GM12878 (cell line): ENCODE results near the gene ZNF232. TPM values are rescaled to one million over a fixed set of nuclear protein-coding genes. Genes with fewer than 3 reads are reported as not detected.

Experiments
- ATAC-seq: fragments of 200-7000 bp; cut with Tn5 transposase; 3 replicates; pipeline ENCODE4 v1.9.1; 2020; ENCODE audit warnings: mild to moderate bottlenecking, moderate library complexity
- BruUV-seq: library from RNA; stranded (reverse); fragments of 400-500 nt; replicated peaks from 2 replicates; lab custom pipeline; 2021; lab: Mats Ljungman, UMichigan
- CTCF ChIA-PET: fragments of 300-600 bp; sonication (Branson Sonifier 250); formaldehyde crosslinking; extraction: SDS; loops from one replicate; lab custom pipeline; 2021; ENCODE audit warnings: inconsistent platforms; lab: Yijun Ruan, JAX
- POLR2A ChIA-PET: fragments of 350-600 bp; formaldehyde crosslinking; extraction: SDS; loops from one replicate; lab custom pipeline; 2021; ENCODE audit warnings: inconsistent platforms; lab: Charles Lee
- RAD21 ChIA-PET: fragments of 300-600 bp; sonication (Branson Sonifier 250); formaldehyde crosslinking; loops from one replicate; lab custom pipeline; 2023; ENCODE audit warnings: antibody characterized with exemption; ENCODE audit not compliant: unreplicated experiment; lab: Charles Lee
- SMC1A ChIA-PET: fragments of 300-600 bp; sonication (Branson Sonifier 250); formaldehyde crosslinking; loops from one replicate; lab custom pipeline; 2023; ENCODE audit not compliant: unreplicated experiment, uncharacterized antibody; lab: Charles Lee
- DNase-seq: peaks from one replicate; pipeline ENCODE4 v3.0.0-alpha.2; 2011; ENCODE audit warnings: low read depth, low spot score
- FAIRE-seq: peaks from 3 replicates; lab custom pipeline; 2011; peaks lifted over from hg19 to GRCh38; lab: Jason Lieb, UNC
- H2AFZ ChIP-seq: 2 replicates; pipeline ENCODE4 v1.6.0; 2011; ENCODE audit warnings: low read depth, low read length, control low read depth; ENCODE audit not compliant: control insufficient read depth
- H3K27ac ChIP-seq: 2 replicates; pipeline ENCODE4 v1.5.1; 2011; ENCODE audit warnings: control low read depth; ENCODE audit not compliant: control insufficient read depth, insufficient read depth
- H3K27me3 ChIP-seq, 2 experiments: replicated peaks in 1 of 2; 2 replicates each; pipeline versions ENCODE4 v1.6.0 to v1.6.1; 2011; ENCODE audit warnings: low read length in 1 of 2; ENCODE audit not compliant: control insufficient read depth in 2 of 2, insufficient read depth in 2 of 2
- H3K36me3 ChIP-seq, 2 experiments: 2 replicates each; pipeline ENCODE4 v1.5.1; 2011; ENCODE audit warnings: low read length in 1 of 2; ENCODE audit not compliant: control insufficient read depth in 2 of 2, insufficient read depth in 2 of 2
- H3K4me1 ChIP-seq: 2 replicates; pipeline ENCODE4 v1.6.1; 2011; ENCODE audit warnings: mild to moderate bottlenecking, low read length, moderate library complexity, mixed read lengths; ENCODE audit not compliant: control insufficient read depth, insufficient read depth
- H3K4me2 ChIP-seq: 2 replicates; pipeline ENCODE4 v1.6.0; 2011; ENCODE audit warnings: control low read depth; ENCODE audit not compliant: control insufficient read depth, insufficient read depth
- H3K4me3 ChIP-seq: fragments of 200-600 bp; sonication (generic); 2 replicates; pipeline ENCODE4 v1.5.1; 2016
- H3K79me2 ChIP-seq: 2 replicates; pipeline ENCODE4 v1.6.0; 2011; ENCODE audit warnings: low read length; ENCODE audit not compliant: control insufficient read depth, insufficient read depth
- H3K9ac ChIP-seq: 2 replicates; pipeline ENCODE4 v1.8.0; 2011; ENCODE audit warnings: low read length, control low read depth, mixed read lengths; ENCODE audit not compliant: control insufficient read depth, insufficient read depth
- H3K9me3 ChIP-seq: replicated peaks from 3 replicates; pipeline ENCODE4 v1.5.1; 2011; ENCODE audit warnings: mild to moderate bottlenecking, low read length; ENCODE audit not compliant: control insufficient read depth, insufficient read depth
- H4K20me1 ChIP-seq: 2 replicates; pipeline ENCODE4 v1.6.0; 2011; ENCODE audit not compliant: control insufficient read depth, insufficient read depth
- ATF3 ChIP-seq: IDR thresholded peaks from 2 replicates; pipeline ENCODE4 v1.6.1; 2011; ENCODE audit warnings: low read depth, mild to moderate bottlenecking, low read length, moderate library complexity, borderline replicate concordance; ENCODE audit errors: extremely low read depth
- BRCA1 ChIP-seq: IDR thresholded peaks from 2 replicates; pipeline ENCODE4 v1.6.1; 2011; ENCODE audit warnings: low read depth, low read length, improper control_type of control experiment
- CBX5 ChIP-seq: sonication (generic); IDR thresholded peaks from 2 replicates; pipeline ENCODE4 v1.6.1; 2016; ENCODE audit warnings: low read depth, moderate library complexity, mild to moderate bottlenecking, inconsistent platforms
- CTCF ChIP-seq, 3 experiments: IDR thresholded peaks in 2 of 3; conservative IDR thresholded peaks in 1 of 3; 2 replicates each; pipeline ENCODE4 v1.5.1; 2011; ENCODE audit warnings: low read depth in 3 of 3, low read length in 3 of 3, mild to moderate bottlenecking in 3 of 3, control low read depth in 2 of 3, moderate library complexity in 2 of 3, inconsistent platforms in 1 of 3, mixed read lengths in 1 of 3; ENCODE audit not compliant: control insufficient read depth in 2 of 3, insufficient read depth in 1 of 3; ENCODE audit errors: extremely low read depth in 1 of 3
- E4F1 ChIP-seq: fragments of 450-650 bp; IDR thresholded peaks from 2 replicates; pipeline ENCODE4 v1.6.1; 2018; ENCODE audit warnings: borderline replicate concordance, mild to moderate bottlenecking; ENCODE audit not compliant: partially characterized antibody
- ESRRA ChIP-seq: IDR thresholded peaks from 2 replicates; pipeline ENCODE4 v1.6.1; 2012; ENCODE audit warnings: mild to moderate bottlenecking, low read length, improper control_type of control experiment
- MAX ChIP-seq: IDR thresholded peaks from 2 replicates; pipeline ENCODE4 v1.6.1; 2012; ENCODE audit warnings: low read depth, low read length, improper control_type of control experiment
- NBN ChIP-seq: fragments of 450-650 bp; IDR thresholded peaks from 2 replicates; pipeline ENCODE4 v1.6.1; 2016
- NFYA ChIP-seq: IDR thresholded peaks from 2 replicates; pipeline ENCODE4 v1.6.1; 2011; ENCODE audit warnings: low read depth, mild to moderate bottlenecking, low read length, improper control_type of control experiment, borderline replicate concordance
- NR2C2 ChIP-seq: IDR thresholded peaks from 2 replicates; pipeline ENCODE4 v1.6.1; 2011; ENCODE audit warnings: borderline replicate concordance, low read depth; ENCODE audit not compliant: control insufficient read depth, insufficient read length
- NR2F1 ChIP-seq: fragments of 450-650 bp; conservative IDR thresholded peaks from 2 replicates; pipeline ENCODE4 v1.6.1; 2017; ENCODE audit warnings: mild to moderate bottlenecking
- POU2F2 ChIP-seq: IDR thresholded peaks from 3 replicates; pipeline ENCODE4 v1.6.1; 2011; ENCODE audit warnings: low read depth, mild to moderate bottlenecking, low read length, borderline replicate concordance
- RAD51 ChIP-seq: fragments of 450-650 bp; IDR thresholded peaks from 2 replicates; pipeline ENCODE4 v1.6.1; 2016; ENCODE audit warnings: moderate library complexity, mild to moderate bottlenecking, inconsistent platforms
- RFX5 ChIP-seq: IDR thresholded peaks from 2 replicates; pipeline ENCODE4 v1.6.1; 2011; ENCODE audit warnings: low read depth, low read length, improper control_type of control experiment
- SMARCA5 ChIP-seq: fragments of 450-650 bp; IDR thresholded peaks from 2 replicates; pipeline ENCODE4 v1.6.1; 2017; ENCODE audit warnings: mild to moderate bottlenecking
- WRNIP1 ChIP-seq: IDR thresholded peaks from 2 replicates; pipeline ENCODE4 v1.6.1; 2011; ENCODE audit warnings: low read depth, low read length, improper control_type of control experiment, borderline replicate concordance
- WGBS: methylation state at CpG from one replicate; pipeline ENCODE4 v1.1.6; 2016; ENCODE audit warnings: low lambda C conversion rate; ENCODE audit not compliant: insufficient replicate concordance, insufficient coverage; ENCODE audit errors: missing lambda C conversion rate; 5-methylcytosine and 5-hydroxymethylcytosine counted together
- in situ Hi-C: fragments of 300-500 bp; cut with MboI; formaldehyde crosslinking; loops from 9 replicates; pipeline ENCODE4 v1.14.3; 2018; ENCODE audit warnings: mixed read lengths
- intact Hi-C: fragments of 100-400 bp; cut with micrococcal nuclease; formaldehyde crosslinking; loops from one replicate; pipeline ENCODE4 v1.14.2; 2022; ENCODE audit not compliant: unreplicated experiment
- polyA plus RNA-seq, 11 experiments: library from polyadenylated mRNA; depleted of rRNA in 4 of 11; unstranded in 6 of 11; stranded (reverse) in 5 of 11; fragments of >200 nt; fragmentation: Nextera tagmentation in 4 of 11; fragmentation: Illumina TruSeq in 1 of 11; extraction: Ambion mirVana in 4 of 11; extraction: Trizol in 1 of 11; gene quantifications; 1 replicate in 1 of 11; 2 replicates in 10 of 11; pipeline versions ENCODE4 v1.2.1 to v1.2.3, GENCODE V29; 2011 to 2016; ENCODE audit warnings: inconsistent platforms in 2 of 11, missing spikeins in 2 of 11, low read depth in 1 of 11
- total RNA-seq, 4 experiments: library from RNA; depleted of rRNA in 3 of 4; stranded (reverse); fragments of >200 nt in 3 of 4; fragmentation: Illumina TruSeq in 1 of 4; extraction: Trizol in 1 of 4; gene quantifications; 2 replicates each; pipeline versions ENCODE4 v1.2.1 to v1.2.3, GENCODE V29; 2013 to 2021

Gene ZNF232
- total and polyA plus RNA-seq, 10 of the 15 experiments (the other 5 are each of a cell fraction or from before 2014, with no cell fraction given): 10.1 to 15.7 (median 12.9) TPM

- Histone ChIP-seq H3K36me3 (no peaks in the 10 kb centered on the region), H3K4me3 (peak within 1 kb of the TSS; percentile 67), H3K9me3 (peaks cover 17% of the 10 kb centered on the region; the same call in 2 of the 3 replicates), H3K27me3 (no peaks in the 10 kb centered on the region), H2AFZ (peak within 1 kb of the TSS; percentile 70), H3K4me1 (peaks cover 3% of the 10 kb centered on the region), H4K20me1 (no peaks in the 10 kb centered on the region), H3K79me2 (peaks cover 2% of the 10 kb centered on the region; the same call in 1 of the 2 replicates), H3K9ac (peak within 1 kb of the TSS; percentile 72), H3K4me2 (peak within 1 kb of the TSS; percentile 56), H3K27ac (peak within 1 kb of the TSS; percentile 66)
- 6% methylated on average over 75 of the region's 75 CpGs for WGBS
- ChIA-PET RAD21 (interaction anchor here (0.7 to 1.9 kb wide), 7 partner anchors 32 to 361 kb away, joined by 3 to 8 read pairs (median 3); partner anchors contain the start of genes SPAG7, ZNF232 and ZNF594), POLR2A (interaction anchor here (0.9 to 1.5 kb wide), 7 partner anchors 12 to 159 kb away, joined by 3 to 5 read pairs (median 3); partner anchors contain the start of genes SPAG7 and ZNF594), SMC1A (interaction anchor here (0.6 to 3.3 kb wide), 6 partner anchors 11 to 148 kb away, joined by 3 to 15 read pairs (median 4); partner anchors contain the start of genes SPAG7 and ZNF232), CTCF (interaction anchor here (0.6 to 2.6 kb wide), 6 partner anchors 11 to 662 kb away, joined by 3 to 13 read pairs (median 4); partner anchors contain the start of gene ZNF232)
- in situ Hi-C loops (no loop called here), intact Hi-C loops (loop anchor here (2.0 to 5.0 kb wide), 2 partner anchors 112 to 159 kb away; partner anchors contain the start of gene ZNF594)
- peak; percentile 7 for FAIRE-seq
- DNase-seq: peak; percentile 56
- TSS peak; percentile 84 for BruUV-seq
- peak; percentile 98 for ATAC-seq
- TF ChIP-seq SMARCA5 (no peak), CBX5 (0 out of 2 replicates have a peak, but pooled peaks have one; percentile 28), NFYA (no peak), NR2F1 (peak; percentile 87), ESRRA (peak; percentile 98), NBN (peak; percentile 12), MAX (peak; percentile 33; the same call in 1 of the 2 replicates), ATF3 (no peak), BRCA1 (no peak), POU2F2 (no peak; the same call in 1 of the 3 replicates), CTCF (IDR thresholded peaks at IDR 0.05 in 2 of 3, conservative IDR thresholded peaks at IDR 0.05 in 1 of 3; ENCODE audit: control insufficient read depth in 2 of 3, extremely low read depth in 1 of 3, insufficient read depth in 1 of 3, low read depth in 3 of 3, low read length in 3 of 3) (peak in 2 of 3 experiments; percentile 7 to 16; a peak in 1 of 6 replicates), NR2C2 (no peak), E4F1 (peak; percentile 30), RAD51 (peak; percentile 35; the same call in 1 of the 2 replicates), WRNIP1 (no peak), RFX5 (0 out of 2 replicates have a peak, but pooled peaks have one; percentile 18)
Observed at GRCh38 chr17:5078106-5079028, 33.3 kb downstream of the ZNF232 start, which contains the start of gene ZFP3. ZFP3 (plus strand) TSS chr17:5078467; CDS start chr17:5091505, 13,038 bp downstream.
